Activated CD8-positive, alpha-beta memory T cell treated with anti-CD3 and anti-CD28 coated beads, Interleukin-2, amount 50 U/mL, for 48 hours (primary cell): ENCODE results near the gene SMARCAD1.
"Not testable (repeated sequence)": the region's sequence is repeated elsewhere in the genome, so short reads cannot be mapped to it uniquely, and the experiment has no call there.

Source experiments
- DNase-seq: peaks from one replicate; pipeline ENCODE4 v3.0.0-alpha.2; 2020

Gene SMARCAD1

GRCh38 chr4:94235825-94236224 is 28.2 kb downstream of the SMARCAD1 start:
- DNase-seq: no peak

GRCh38 chr4:94237271-94237670 is 29.6 kb downstream of the SMARCAD1 start:
- no peak for DNase-seq

GRCh38 chr4:94238160-94238559 is 30.5 kb downstream of the SMARCAD1 start:
- DNase-seq: no peak

- no peak for DNase-seq
Measured at GRCh38 chr4:94240384-94240783, 32.7 kb downstream of the SMARCAD1 start.

- DNase-seq: no peak
Measured at GRCh38 chr4:94244087-94244828, 36.6 kb downstream of the SMARCAD1 start.

- DNase-seq: no peak
Measured at GRCh38 chr4:94244829-94245185, 37.1 kb downstream of the SMARCAD1 start.

- no peak for DNase-seq
Measured at GRCh38 chr4:94251094-94251493, 43.4 kb downstream of the SMARCAD1 start.

- no peak for DNase-seq
Measured at GRCh38 chr4:94253036-94253435, 45.4 kb downstream of the SMARCAD1 start.

GRCh38 chr4:94256144-94256783 is 48.6 kb downstream of the SMARCAD1 start:
- DNase-seq: no peak

- no peak for DNase-seq
Measured at GRCh38 chr4:94256828-94257227, 49.2 kb downstream of the SMARCAD1 start.

- no peak for DNase-seq
Measured at GRCh38 chr4:94262163-94263016, 54.7 kb downstream of the SMARCAD1 start.

- DNase-seq: no peak
Measured at GRCh38 chr4:94267037-94267436, 59.4 kb downstream of the SMARCAD1 start.

GRCh38 chr4:94271248-94271647 is 63.6 kb downstream of the SMARCAD1 start:
- no peak for DNase-seq

GRCh38 chr4:94274912-94275311 is 67.2 kb downstream of the SMARCAD1 start:
- DNase-seq: no peak

GRCh38 chr4:94276204-94276603 is 68.5 kb downstream of the SMARCAD1 start:
- DNase-seq: no peak

GRCh38 chr4:94277534-94277933 is 69.9 kb downstream of the SMARCAD1 start:
- DNase-seq: no peak

GRCh38 chr4:94278781-94279180 is 71.1 kb downstream of the SMARCAD1 start:
- DNase-seq: no peak

GRCh38 chr4:94284889-94285288 is 77.2 kb downstream of the SMARCAD1 start:
- no peak for DNase-seq

- no peak for DNase-seq
Measured at GRCh38 chr4:94285666-94286065, 78.0 kb downstream of the SMARCAD1 start.

GRCh38 chr4:94290245-94290644 is 82.6 kb downstream of the SMARCAD1 start:
- no peak for DNase-seq

GRCh38 chr4:94293981-94294380 is 86.3 kb downstream of the SMARCAD1 start:
- not testable (repeated sequence) for DNase-seq

GRCh38 chr4:94295473-94295872 is 87.8 kb downstream of the SMARCAD1 start:
- DNase-seq: not testable (repeated sequence)

- no peak for DNase-seq
Measured at GRCh38 chr4:94298725-94299252, 91.1 kb downstream of the SMARCAD1 start.
